ENCODE measurements around the gene CCDC188.

DNA sequence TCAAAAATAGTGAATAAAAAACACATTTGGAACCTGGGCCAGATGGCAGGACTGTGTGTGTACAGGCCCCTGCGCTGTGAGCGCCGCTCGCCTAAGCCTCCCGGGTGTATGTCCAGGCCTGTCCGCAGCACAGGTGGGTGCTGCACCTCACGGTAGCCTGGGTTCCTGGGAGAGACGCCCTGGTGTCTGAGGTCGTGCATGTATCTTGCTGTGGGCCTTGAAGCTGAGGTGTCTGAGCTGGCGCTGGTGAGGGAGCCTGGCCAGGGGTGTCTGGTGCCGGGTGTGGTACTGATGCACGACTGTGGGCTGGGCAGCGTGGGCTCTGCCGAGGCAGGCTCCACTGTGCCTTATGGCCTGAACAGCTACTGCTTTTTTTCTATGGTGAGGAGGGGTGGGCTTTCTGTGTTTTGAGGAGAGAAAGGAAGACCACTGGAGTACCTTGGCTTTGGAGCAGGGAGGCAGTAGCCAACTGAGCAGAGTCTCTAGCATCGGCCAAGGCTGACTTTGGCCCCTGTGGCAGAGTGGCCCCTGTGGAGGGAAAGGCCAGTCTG, 23.5 kb downstream of the CCDC188 start:
- TF ChIP-seq CTCF (conservative IDR thresholded peaks at IDR 0.05; ENCODE audit: low read depth, low read length) (no peak), EZH2 (IDR thresholded peaks at IDR 0.05; ENCODE audit: low read length, unreplicated experiment) (no peak), EZH2phosphoT487 (IDR thresholded peaks at IDR 0.05; ENCODE audit: borderline replicate concordance, low read length) (no peak)

Data from PC-3 (cell line).